GM12875 (cell line): ENCODE data around the gene DTX3.
"Not testable (repeated sequence)": the region's sequence is repeated elsewhere in the genome, so short reads cannot be mapped to it uniquely, and the experiment has no call there.

Experiments used
- H3K4me3 ChIP-seq: one replicate; pipeline ENCODE4 v1.5.1; 2011; ENCODE audit warnings: low read depth, low read length, control low read depth
- CTCF ChIP-seq: IDR thresholded peaks from 2 replicates; pipeline ENCODE4 v1.5.1; 2011; ENCODE audit warnings: low read depth, mild to moderate bottlenecking, control low read depth, inconsistent platforms, low read length, moderate library complexity, borderline replicate concordance; ENCODE audit not compliant: insufficient read depth

DTX3 gene

GRCh38 chr12:57630891-57631433 is 26.3 kb downstream of the DTX3 start:
- no peak overlapping the region for H3K4me3 ChIP-seq
- TF ChIP-seq CTCF = no peak

GRCh38 chr12:57631566-57632072 is 27.0 kb downstream of the DTX3 start:
- no peak for TF ChIP-seq CTCF
- H3K4me3 ChIP-seq = no peak overlapping the region

GRCh38 chr12:57632073-57632957 is 27.7 kb downstream of the DTX3 start:
- H3K4me3 ChIP-seq = peak overlapping the region; percentile 48
- peak; percentile 13; the same call in 1 of the 2 replicates for TF ChIP-seq CTCF

- H3K4me3 ChIP-seq = peak within 1 kb of the TSS; percentile 48
- peak; percentile 97 for TF ChIP-seq CTCF
Observed at GRCh38 chr12:57632958-57633840, 28.6 kb downstream of the DTX3 start, which contains the start of gene B4GALNT1. Gene B4GALNT1, minus strand, starts transcription at chr12:57633201. Its CDS starts 1,069 bp downstream, at chr12:57632132.

- H3K4me3 ChIP-seq = not testable (repeated sequence)
Observed at GRCh38 chr12:57636731-57637130, 32.1 kb downstream of the DTX3 start.

GRCh38 chr12:57637364-57637763 is 32.7 kb downstream of the DTX3 start:
- no peak for TF ChIP-seq CTCF
- no peak overlapping the region for H3K4me3 ChIP-seq

GRCh38 chr12:57638096-57638495 is 33.5 kb downstream of the DTX3 start:
- H3K4me3 ChIP-seq = no peak overlapping the region
- no peak for TF ChIP-seq CTCF
